HepG2 (cell line): Measurements from ENCODE around the gene KLC4. TPM values are rescaled to one million over a fixed set of nuclear protein-coding genes. Genes with fewer than 3 reads are reported as not detected.
A peak's percentile ranks its signal among the peaks of the same experiment; 100 is the strongest.

Source experiments
- E2F2 ChIP-seq: sonication (generic); formaldehyde crosslinking; IDR thresholded peaks from 2 replicates; pipeline ENCODE4 v1.4.0; 2020; ENCODE audit warnings: missing genetic modification reagents, borderline replicate concordance
- FUBP1 ChIP-seq: sonication (generic); formaldehyde crosslinking; IDR thresholded peaks from 2 replicates; pipeline ENCODE4 v1.5.1; 2020; ENCODE audit warnings: missing genetic modification reagents, mild to moderate bottlenecking, borderline replicate concordance
- KDM2A ChIP-seq: sonication (generic); formaldehyde crosslinking; IDR thresholded peaks from 2 replicates; pipeline ENCODE4 v1.4.0; 2020; ENCODE audit warnings: low read depth, missing genetic modification reagents, borderline replicate concordance
- MNT ChIP-seq: fragments of 450-650 bp; IDR thresholded peaks from 2 replicates; pipeline ENCODE4 v1.6.1; 2016
- NBN ChIP-seq: fragments of 450-650 bp; conservative IDR thresholded peaks from 2 replicates; pipeline ENCODE4 v1.6.1; 2017
- NCOR1 ChIP-seq: fragments of 200-600 bp; sonication (generic); IDR thresholded peaks from 2 replicates; pipeline ENCODE4 v1.7.0; 2017; ENCODE audit warnings: antibody characterized with exemption, low read length, borderline replicate concordance
- SOX13 ChIP-seq, 3 experiments: fragments of 450-650 bp in 1 of 3; sonication (generic) in 1 of 3; formaldehyde crosslinking in 1 of 3; IDR thresholded peaks in 2 of 3; conservative IDR thresholded peaks in 1 of 3; 2 replicates each; pipeline versions ENCODE4 v1.5.0 to v1.6.1; 2016 to 2020; ENCODE audit warnings: antibody characterized with exemption in 1 of 3, mild to moderate bottlenecking in 1 of 3, missing compliant biosample characterization in 1 of 3, missing genetic modification reagents in 1 of 3, moderate library complexity in 1 of 3
- ZBTB1 ChIP-seq: sonication (generic); formaldehyde crosslinking; IDR thresholded peaks from 2 replicates; pipeline ENCODE4 v1.4.0; 2020; ENCODE audit warnings: missing genetic modification reagents, borderline replicate concordance
- ZBTB46 ChIP-seq: sonication (generic); formaldehyde crosslinking; IDR thresholded peaks from 2 replicates; pipeline ENCODE4 v1.4.0; 2020; ENCODE audit warnings: mild to moderate bottlenecking, missing genetic modification reagents, borderline replicate concordance
- ZNF18 ChIP-seq: sonication (generic); formaldehyde crosslinking; IDR thresholded peaks from 2 replicates; pipeline ENCODE4 v1.8.0; 2022; ENCODE audit warnings: mild to moderate bottlenecking, missing genetic modification reagents; ENCODE audit not compliant: insufficient replicate concordance
- ZNF253 ChIP-seq: sonication (generic); formaldehyde crosslinking; IDR thresholded peaks from 2 replicates; pipeline ENCODE4 v1.8.0; 2022; ENCODE audit warnings: mild to moderate bottlenecking, missing genetic modification reagents, borderline replicate concordance
- ZNF274 ChIP-seq: sonication (generic); formaldehyde crosslinking; IDR thresholded peaks from 2 replicates; pipeline ENCODE4 v1.5.1; 2020; ENCODE audit warnings: mild to moderate bottlenecking, missing genetic modification reagents
- ZNF362 ChIP-seq: sonication (generic); formaldehyde crosslinking; IDR thresholded peaks from 2 replicates; pipeline ENCODE4 v1.4.0; 2020; ENCODE audit warnings: missing genetic modification reagents, mild to moderate bottlenecking, borderline replicate concordance
- ZNF639 ChIP-seq: conservative IDR thresholded peaks from 2 replicates; pipeline ENCODE4 v1.6.1; 2018; ENCODE audit warnings: missing genetic modification reagents
- ZNF766 ChIP-seq: sonication (generic); formaldehyde crosslinking; IDR thresholded peaks from 2 replicates; pipeline ENCODE4 v1.5.0; 2020; ENCODE audit warnings: missing genetic modification reagents, borderline replicate concordance
- ZNF776 ChIP-seq: sonication (generic); formaldehyde crosslinking; IDR thresholded peaks from 2 replicates; pipeline ENCODE4 v1.4.0; 2020; ENCODE audit warnings: mild to moderate bottlenecking, missing genetic modification reagents
- polyA plus RNA-seq, 8 experiments: library from polyadenylated mRNA; depleted of rRNA in 3 of 8; stranded (reverse) in 7 of 8; unstranded in 1 of 8; fragments of >200 nt; fragmentation: Illumina TruSeq in 4 of 8; extraction: Trizol in 4 of 8; gene quantifications; 2 replicates each; pipeline versions ENCODE4 v1.2.1 to v1.2.3, GENCODE V29; 2011 to 2016; ENCODE audit warnings: low read depth in 4 of 8, missing spikeins in 1 of 8, mixed read lengths in 1 of 8; ENCODE audit not compliant: insufficient read depth in 1 of 8
- total RNA-seq, 5 experiments: library from RNA; depleted of rRNA; stranded (reverse); fragments of >200 nt; fragmentation: Illumina TruSeq; extraction: Trizol; gene quantifications; 2 replicates each; pipeline ENCODE4 v1.2.3, GENCODE V29; 2016; ENCODE audit warnings: low read depth in 1 of 5

The KLC4 gene
- total and polyA plus RNA-seq, 2 of the 13 experiments (the other 11 are each of a cell fraction or from before 2014, with no cell fraction given), result 45.4 to 70.4 TPM

- TF ChIP-seq ZNF776 (CRISPR knock-in tag) (no peak), ZNF362 (CRISPR knock-in tag) (peak; percentile 74; the same call in 1 of the 2 replicates), NCOR1 (peak; percentile 18; the same call in 1 of the 2 replicates), ZNF639 (CRISPR knock-in tag) (peak; percentile 65), ZNF766 (no peak), ZBTB46 (CRISPR knock-in tag) (no peak), FUBP1 (CRISPR knock-in tag) (no peak), ZBTB1 (CRISPR knock-in tag) (no peak; the same call in 1 of the 2 replicates), ZNF253 (CRISPR knock-in tag) (no peak), KDM2A (CRISPR knock-in tag) (no peak), MNT (peak; percentile 98), E2F2 (CRISPR knock-in tag) (no peak), ZNF274 (CRISPR knock-in tag) (no peak), ZNF18 (CRISPR knock-in tag) (no peak), SOX13 (IDR thresholded peaks at IDR 0.05) (no peak), SOX13 (CRISPR knock-in tag; conservative IDR thresholded peaks at IDR 0.05 in 1 of 2, IDR thresholded peaks at IDR 0.05 in 1 of 2) (peak in 1 of 2 experiments; percentile 33; a peak in 1 of 4 replicates), NBN (no peak)
Observed at GRCh38 chr6:43013843-43014433, 45.5 kb upstream of the KLC4 start, which contains the start of the genes KLHDC3 and MEA1 (continued).
